Measurements from ENCODE around the gene TAX1BP1. TPM values are rescaled to one million over a fixed set of nuclear protein-coding genes. Genes with fewer than 3 reads are reported as not detected.

Gene TAX1BP1
- polyA plus RNA-seq, 1 donor (not counting 4 experiments of a cell fraction or from before 2014, with no cell fraction given): 102 TPM

DNA sequence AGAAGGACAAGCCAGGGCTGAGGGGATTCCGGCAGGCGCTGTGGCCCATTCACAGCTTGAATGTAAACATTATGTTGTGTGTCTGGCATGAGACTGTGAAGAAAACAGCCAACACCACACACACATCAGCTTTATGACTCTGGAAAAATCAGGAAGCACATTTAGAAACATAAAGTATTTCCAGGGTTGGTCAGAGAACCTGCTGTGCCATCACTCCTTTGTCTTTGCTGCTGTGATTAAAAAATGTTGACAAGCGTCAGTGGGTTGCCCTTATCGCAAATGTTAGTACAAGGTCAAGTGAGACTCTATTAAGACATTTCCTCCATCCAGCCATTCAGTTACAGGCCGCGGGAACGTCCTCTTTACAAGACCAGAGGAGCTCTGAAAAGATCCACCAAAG lies 95.4 kb downstream of the TAX1BP1 start:
- Histone ChIP-seq H3K9me1 (ENCODE audit: control insufficient read depth, extremely low read depth, insufficient read depth, low read length) (no peaks in the 10 kb centered on the region), H4K20me1 (ENCODE audit: control insufficient read depth, extremely low read depth, insufficient read depth, low read length) (no peaks in the 10 kb centered on the region), H3K4me1 (ENCODE audit: control insufficient read depth, extremely low read depth, insufficient read depth, low read length) (no peaks in the 10 kb centered on the region), H3K4me3 (ENCODE audit: control insufficient read depth in 2 of 3, extremely low read depth in 1 of 3, insufficient read depth in 2 of 3, low read depth in 1 of 3, low read length in 3 of 3) (no peak overlapping the region), H2AFZ (ENCODE audit: control insufficient read depth, low read length) (no peak overlapping the region), H3K9me3 (ENCODE audit: control insufficient read depth, low read depth, low read length) (no peaks in the 10 kb centered on the region), H3K36me3 (ENCODE audit: control insufficient read depth in 2 of 2, extremely low read depth in 1 of 2, insufficient read depth in 2 of 2, low read length in 2 of 2) (peaks cover 0 to 2% of the 10 kb centered on the region in 2 experiments), H3K27me3 (ENCODE audit: control insufficient read depth, extremely low read depth, insufficient read depth, low read length) (no peaks in the 10 kb centered on the region), H3K79me2 (ENCODE audit: control insufficient read depth, insufficient read depth, low read length) (no peaks in the 10 kb centered on the region), H3K27ac (ENCODE audit: control insufficient read depth, insufficient read depth, low read length) (no peak overlapping the region), H3K4me2 (ENCODE audit: control insufficient read depth, extremely low read depth, insufficient read depth, low read depth, low read length) (no peak overlapping the region), H3K9ac (ENCODE audit: control insufficient read depth, extremely low read depth, insufficient read depth, low read length) (no peak overlapping the region)
- no peak for DNase-seq (ENCODE audit: low read depth, low spot score)
- dilution Hi-C loops (cut with MboI; ENCODE audit: extremely low pct_ligation_motif_present, low sequenced_read_pairs): no loop called here
- TF ChIP-seq EZH2 (IDR thresholded peaks at IDR 0.05; ENCODE audit: low read length): no peak
- TF ChIP-seq, protein P1, sequence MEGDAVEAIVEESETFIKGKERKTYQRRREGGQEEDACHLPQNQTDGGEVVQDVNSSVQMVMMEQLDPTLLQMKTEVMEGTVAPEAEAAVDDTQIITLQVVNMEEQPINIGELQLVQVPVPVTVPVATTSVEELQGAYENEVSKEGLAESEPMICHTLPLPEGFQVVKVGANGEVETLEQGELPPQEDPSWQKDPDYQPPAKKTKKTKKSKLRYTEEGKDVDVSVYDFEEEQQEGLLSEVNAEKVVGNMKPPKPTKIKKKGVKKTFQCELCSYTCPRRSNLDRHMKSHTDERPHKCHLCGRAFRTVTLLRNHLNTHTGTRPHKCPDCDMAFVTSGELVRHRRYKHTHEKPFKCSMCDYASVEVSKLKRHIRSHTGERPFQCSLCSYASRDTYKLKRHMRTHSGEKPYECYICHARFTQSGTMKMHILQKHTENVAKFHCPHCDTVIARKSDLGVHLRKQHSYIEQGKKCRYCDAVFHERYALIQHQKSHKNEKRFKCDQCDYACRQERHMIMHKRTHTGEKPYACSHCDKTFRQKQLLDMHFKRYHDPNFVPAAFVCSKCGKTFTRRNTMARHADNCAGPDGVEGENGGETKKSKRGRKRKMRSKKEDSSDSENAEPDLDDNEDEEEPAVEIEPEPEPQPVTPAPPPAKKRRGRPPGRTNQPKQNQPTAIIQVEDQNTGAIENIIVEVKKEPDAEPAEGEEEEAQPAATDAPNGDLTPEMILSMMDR (optimal IDR thresholded peaks at IDR 0.05 in 1 of 3, IDR thresholded peaks at IDR 0.05 in 1 of 3, conservative IDR thresholded peaks at IDR 0.05 in 1 of 3; ENCODE audit: extremely low read depth in 1 of 3, insufficient read depth in 2 of 3, low read length in 3 of 3): no peak
- no peak for FAIRE-seq

DNA sequence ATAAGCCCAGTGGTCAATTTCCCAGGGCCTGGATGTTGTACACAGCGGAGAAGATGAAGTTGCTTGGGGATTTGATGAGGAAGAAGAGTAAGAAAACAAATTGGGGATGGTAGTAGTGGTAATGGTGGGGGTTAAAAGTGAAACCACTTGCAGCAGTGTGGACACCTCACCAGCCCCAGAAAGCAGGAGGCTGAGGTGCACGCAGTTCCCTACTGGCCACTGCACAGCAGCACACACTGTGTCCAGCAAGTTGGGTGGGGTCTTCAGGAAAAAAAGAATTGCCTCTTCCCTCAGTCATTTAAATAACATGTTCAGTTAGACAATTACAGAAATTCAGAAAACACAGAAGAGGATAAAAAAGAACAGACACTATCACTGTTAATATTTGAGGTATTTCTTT lies 96.6 kb downstream of the TAX1BP1 start:
- Histone ChIP-seq H4K20me1 (ENCODE audit: control insufficient read depth, extremely low read depth, insufficient read depth, low read length) (no peaks in the 10 kb centered on the region), H3K36me3 (ENCODE audit: control insufficient read depth in 2 of 2, extremely low read depth in 1 of 2, insufficient read depth in 2 of 2, low read length in 2 of 2) (peaks cover 0 to 6% of the 10 kb centered on the region in 2 experiments)
- FAIRE-seq: no peak

More for the DNA sequence above, 96.6 kb downstream of the TAX1BP1 start:
- DNase-seq (ENCODE audit: low read depth, low spot score): no peak
- H3K27ac ChIP-seq (ENCODE audit: control insufficient read depth, insufficient read depth, low read length): no peak overlapping the region
- dilution Hi-C loops (cut with MboI; ENCODE audit: extremely low pct_ligation_motif_present, low sequenced_read_pairs): no loop called here
- H3K9me1 ChIP-seq (ENCODE audit: control insufficient read depth, extremely low read depth, insufficient read depth, low read length): no peaks in the 10 kb centered on the region
- no peak for TF ChIP-seq EZH2 (IDR thresholded peaks at IDR 0.05; ENCODE audit: low read length)
- TF ChIP-seq, protein P1 (optimal IDR thresholded peaks at IDR 0.05 in 1 of 3, IDR thresholded peaks at IDR 0.05 in 1 of 3, conservative IDR thresholded peaks at IDR 0.05 in 1 of 3; ENCODE audit: extremely low read depth in 1 of 3, insufficient read depth in 2 of 3, low read length in 3 of 3): no peak
- H3K9ac ChIP-seq (ENCODE audit: control insufficient read depth, extremely low read depth, insufficient read depth, low read length): no peak overlapping the region
- H3K4me2 ChIP-seq (ENCODE audit: control insufficient read depth, extremely low read depth, insufficient read depth, low read depth, low read length): no peak overlapping the region
- H3K4me3 ChIP-seq (ENCODE audit: control insufficient read depth in 2 of 3, extremely low read depth in 1 of 3, insufficient read depth in 2 of 3, low read depth in 1 of 3, low read length in 3 of 3): no peak overlapping the region
- H3K9me3 ChIP-seq (ENCODE audit: control insufficient read depth, low read depth, low read length): no peaks in the 10 kb centered on the region
- H2AFZ ChIP-seq (ENCODE audit: control insufficient read depth, low read length): no peak overlapping the region
- no peaks in the 10 kb centered on the region for H3K79me2 ChIP-seq (ENCODE audit: control insufficient read depth, insufficient read depth, low read length)
- no peaks in the 10 kb centered on the region for H3K27me3 ChIP-seq (ENCODE audit: control insufficient read depth, extremely low read depth, insufficient read depth, low read length)
- no peaks in the 10 kb centered on the region for H3K4me1 ChIP-seq (ENCODE audit: control insufficient read depth, extremely low read depth, insufficient read depth, low read length)
